ENCODE data around the gene C16orf90. TPM values are rescaled to one million over a fixed set of nuclear protein-coding genes. Genes with fewer than 3 reads are reported as not detected.

Gene C16orf90
- polyA plus RNA-seq, 1 of the 3 experiments (the other 2 are of a cell fraction), result not detected

DNA sequence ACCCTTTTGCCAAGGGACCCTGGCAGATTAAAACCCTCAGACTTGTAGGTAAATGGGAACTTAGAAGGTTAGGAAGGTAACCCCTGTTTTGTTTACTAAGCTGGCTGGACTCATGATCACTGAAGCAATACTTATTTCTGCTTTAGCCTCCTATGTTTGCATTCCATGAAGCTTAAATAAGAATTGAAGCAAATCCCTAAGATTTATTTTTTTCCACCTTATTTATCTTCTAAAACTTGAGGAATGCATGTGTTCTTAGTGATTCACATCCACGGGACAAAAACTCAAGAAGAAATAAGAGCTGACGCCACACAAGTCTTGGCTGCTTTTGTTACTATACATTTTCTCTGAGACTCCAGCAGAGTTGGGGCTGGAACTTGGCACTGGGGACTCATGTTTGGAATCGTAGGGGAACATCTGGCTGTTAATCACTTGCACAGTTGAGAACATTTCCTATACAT, 41.0 kb upstream of the C16orf90 start:
- no peaks in the 10 kb centered on the region for H3K9me2 ChIP-seq
- no peak overlapping the region for H3K9ac ChIP-seq
- WGBS (ENCODE audit: low lambda C conversion rate), result 86% methylated on average over 3 of the region's 3 CpGs
- TF ChIP-seq MXI1 (IDR thresholded peaks at IDR 0.05; ENCODE audit: low read depth, low read length) (no peak), NFIC (IDR thresholded peaks at IDR 0.05; ENCODE audit: borderline replicate concordance) (no peak), SMC3 (IDR thresholded peaks at IDR 0.05; ENCODE audit: low read depth, low read length) (no peak), EZH2phosphoT487 (IDR thresholded peaks at IDR 0.05; ENCODE audit: borderline replicate concordance, low read depth) (no peak), FOXJ3 (CRISPR knock-in tag; IDR thresholded peaks at IDR 0.05) (no peak), FOSL2 (IDR thresholded peaks at IDR 0.05; ENCODE audit: borderline replicate concordance, low read depth) (no peak), RCOR1 (IDR thresholded peaks at IDR 0.05; ENCODE audit: low read length) (no peak), TEAD4 (IDR thresholded peaks at IDR 0.05; ENCODE audit: borderline replicate concordance, insufficient read depth) (no peak)
- TF ChIP-seq, protein P1, sequence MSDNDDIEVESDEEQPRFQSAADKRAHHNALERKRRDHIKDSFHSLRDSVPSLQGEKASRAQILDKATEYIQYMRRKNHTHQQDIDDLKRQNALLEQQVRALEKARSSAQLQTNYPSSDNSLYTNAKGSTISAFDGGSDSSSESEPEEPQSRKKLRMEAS (IDR thresholded peaks at IDR 0.05; ENCODE audit: low read depth), result no peak
- TF ChIP-seq, protein P2, sequence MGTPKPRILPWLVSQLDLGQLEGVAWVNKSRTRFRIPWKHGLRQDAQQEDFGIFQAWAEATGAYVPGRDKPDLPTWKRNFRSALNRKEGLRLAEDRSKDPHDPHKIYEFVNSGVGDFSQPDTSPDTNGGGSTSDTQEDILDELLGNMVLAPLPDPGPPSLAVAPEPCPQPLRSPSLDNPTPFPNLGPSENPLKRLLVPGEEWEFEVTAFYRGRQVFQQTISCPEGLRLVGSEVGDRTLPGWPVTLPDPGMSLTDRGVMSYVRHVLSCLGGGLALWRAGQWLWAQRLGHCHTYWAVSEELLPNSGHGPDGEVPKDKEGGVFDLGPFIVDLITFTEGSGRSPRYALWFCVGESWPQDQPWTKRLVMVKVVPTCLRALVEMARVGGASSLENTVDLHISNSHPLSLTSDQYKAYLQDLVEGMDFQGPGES (IDR thresholded peaks at IDR 0.05; ENCODE audit: low read depth, low read length), result no peak
- no peaks in the 10 kb centered on the region for H3K9me3 ChIP-seq
- no peak overlapping the region for H3K27ac ChIP-seq (ENCODE audit: low read depth in 2 of 2, low read length in 1 of 2)
- ChIA-PET POLR2A (no interaction called here), CTCF (interaction anchor here (0.6 to 1.3 kb wide), 3 partner anchors 17 to 616 kb away, joined by 3 read pairs; no protein-coding TSS in a partner anchor)
- no peaks in the 10 kb centered on the region for H3K4me1 ChIP-seq (ENCODE audit: control insufficient read depth in 1 of 2, insufficient read depth in 2 of 2, low read depth in 1 of 2, low read length in 1 of 2)
- no peak for DNase-seq
- no peaks in the 10 kb centered on the region for H3K79me2 ChIP-seq (ENCODE audit: insufficient read depth)
- no peaks in the 10 kb centered on the region for H4K20me1 ChIP-seq (ENCODE audit: insufficient read depth)
- no peaks in the 10 kb centered on the region for H3K27me3 ChIP-seq (ENCODE audit: insufficient read depth)
- no peak overlapping the region for H2AFZ ChIP-seq (ENCODE audit: low read depth)
- peaks cover 3% of the 10 kb centered on the region for H3F3A ChIP-seq (replicated peaks; ENCODE audit: insufficient read depth)
- H3K36me3 ChIP-seq (replicated peaks in 1 of 2; ENCODE audit: control insufficient read depth in 1 of 2, insufficient read depth in 2 of 2, low read length in 1 of 2), result peaks cover 20 to 43% of the 10 kb centered on the region in 2 experiments
- H3K4me2 ChIP-seq, result no peak overlapping the region
- H3K4me3 ChIP-seq (ENCODE audit: low read depth in 2 of 2, low read length in 1 of 2), result no peak overlapping the region

DNA sequence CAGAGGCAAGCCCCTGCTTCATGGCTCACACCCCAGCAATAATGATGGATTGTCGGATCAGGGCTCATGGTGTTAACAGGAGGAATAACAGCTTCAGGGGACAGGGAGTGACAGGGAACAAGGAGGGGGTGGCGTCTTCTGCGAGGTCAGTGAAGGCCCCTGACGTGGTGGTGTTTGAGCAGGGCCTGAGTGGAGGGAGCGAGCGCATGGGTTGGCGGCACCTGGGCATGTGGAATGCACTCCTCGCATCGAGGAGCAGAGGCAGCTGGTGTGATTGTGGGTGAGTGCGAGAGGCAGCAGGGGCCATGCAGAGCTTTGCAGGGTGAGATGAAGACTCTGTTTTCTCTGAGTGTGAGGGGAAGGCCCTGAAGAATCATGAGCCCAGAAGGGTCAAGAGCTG, 38.8 kb upstream of the C16orf90 start:
- H3K9ac ChIP-seq, result no peak overlapping the region
- H4K20me1 ChIP-seq (ENCODE audit: insufficient read depth), result no peaks in the 10 kb centered on the region
- H3K4me1 ChIP-seq (ENCODE audit: control insufficient read depth in 1 of 2, insufficient read depth in 2 of 2, low read depth in 1 of 2, low read length in 1 of 2), result no peaks in the 10 kb centered on the region
- no peak overlapping the region for H3K4me3 ChIP-seq (ENCODE audit: low read depth in 2 of 2, low read length in 1 of 2)
- DNase-seq, result no peak
- peaks cover 3% of the 10 kb centered on the region for H3F3A ChIP-seq (replicated peaks; ENCODE audit: insufficient read depth)
- H3K4me2 ChIP-seq, result no peak overlapping the region
- TF ChIP-seq JUND (IDR thresholded peaks at IDR 0.05), result no peak
- TF ChIP-seq, protein P3, sequence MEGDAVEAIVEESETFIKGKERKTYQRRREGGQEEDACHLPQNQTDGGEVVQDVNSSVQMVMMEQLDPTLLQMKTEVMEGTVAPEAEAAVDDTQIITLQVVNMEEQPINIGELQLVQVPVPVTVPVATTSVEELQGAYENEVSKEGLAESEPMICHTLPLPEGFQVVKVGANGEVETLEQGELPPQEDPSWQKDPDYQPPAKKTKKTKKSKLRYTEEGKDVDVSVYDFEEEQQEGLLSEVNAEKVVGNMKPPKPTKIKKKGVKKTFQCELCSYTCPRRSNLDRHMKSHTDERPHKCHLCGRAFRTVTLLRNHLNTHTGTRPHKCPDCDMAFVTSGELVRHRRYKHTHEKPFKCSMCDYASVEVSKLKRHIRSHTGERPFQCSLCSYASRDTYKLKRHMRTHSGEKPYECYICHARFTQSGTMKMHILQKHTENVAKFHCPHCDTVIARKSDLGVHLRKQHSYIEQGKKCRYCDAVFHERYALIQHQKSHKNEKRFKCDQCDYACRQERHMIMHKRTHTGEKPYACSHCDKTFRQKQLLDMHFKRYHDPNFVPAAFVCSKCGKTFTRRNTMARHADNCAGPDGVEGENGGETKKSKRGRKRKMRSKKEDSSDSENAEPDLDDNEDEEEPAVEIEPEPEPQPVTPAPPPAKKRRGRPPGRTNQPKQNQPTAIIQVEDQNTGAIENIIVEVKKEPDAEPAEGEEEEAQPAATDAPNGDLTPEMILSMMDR (IDR thresholded peaks at IDR 0.05), result no peak
- TF ChIP-seq MEF2A (IDR thresholded peaks at IDR 0.05; ENCODE audit: borderline replicate concordance, low read depth), result no peak
- TF ChIP-seq TCF12 (IDR thresholded peaks at IDR 0.05), result no peak
- no peak for TF ChIP-seq RXRA (IDR thresholded peaks at IDR 0.05; ENCODE audit: borderline replicate concordance, low read depth)
- no peak for TF ChIP-seq YY1 (IDR thresholded peaks at IDR 0.05; ENCODE audit: low read depth)
- TF ChIP-seq POLR2AphosphoS5 (IDR thresholded peaks at IDR 0.05; ENCODE audit: low read depth, low read length), result no peak
- TF ChIP-seq FOSL2 (IDR thresholded peaks at IDR 0.05; ENCODE audit: borderline replicate concordance, low read depth), result no peak
- no peak for TF ChIP-seq GATA2 (CRISPR knock-in tag; IDR thresholded peaks at IDR 0.05)
- TF ChIP-seq, protein P4, sequence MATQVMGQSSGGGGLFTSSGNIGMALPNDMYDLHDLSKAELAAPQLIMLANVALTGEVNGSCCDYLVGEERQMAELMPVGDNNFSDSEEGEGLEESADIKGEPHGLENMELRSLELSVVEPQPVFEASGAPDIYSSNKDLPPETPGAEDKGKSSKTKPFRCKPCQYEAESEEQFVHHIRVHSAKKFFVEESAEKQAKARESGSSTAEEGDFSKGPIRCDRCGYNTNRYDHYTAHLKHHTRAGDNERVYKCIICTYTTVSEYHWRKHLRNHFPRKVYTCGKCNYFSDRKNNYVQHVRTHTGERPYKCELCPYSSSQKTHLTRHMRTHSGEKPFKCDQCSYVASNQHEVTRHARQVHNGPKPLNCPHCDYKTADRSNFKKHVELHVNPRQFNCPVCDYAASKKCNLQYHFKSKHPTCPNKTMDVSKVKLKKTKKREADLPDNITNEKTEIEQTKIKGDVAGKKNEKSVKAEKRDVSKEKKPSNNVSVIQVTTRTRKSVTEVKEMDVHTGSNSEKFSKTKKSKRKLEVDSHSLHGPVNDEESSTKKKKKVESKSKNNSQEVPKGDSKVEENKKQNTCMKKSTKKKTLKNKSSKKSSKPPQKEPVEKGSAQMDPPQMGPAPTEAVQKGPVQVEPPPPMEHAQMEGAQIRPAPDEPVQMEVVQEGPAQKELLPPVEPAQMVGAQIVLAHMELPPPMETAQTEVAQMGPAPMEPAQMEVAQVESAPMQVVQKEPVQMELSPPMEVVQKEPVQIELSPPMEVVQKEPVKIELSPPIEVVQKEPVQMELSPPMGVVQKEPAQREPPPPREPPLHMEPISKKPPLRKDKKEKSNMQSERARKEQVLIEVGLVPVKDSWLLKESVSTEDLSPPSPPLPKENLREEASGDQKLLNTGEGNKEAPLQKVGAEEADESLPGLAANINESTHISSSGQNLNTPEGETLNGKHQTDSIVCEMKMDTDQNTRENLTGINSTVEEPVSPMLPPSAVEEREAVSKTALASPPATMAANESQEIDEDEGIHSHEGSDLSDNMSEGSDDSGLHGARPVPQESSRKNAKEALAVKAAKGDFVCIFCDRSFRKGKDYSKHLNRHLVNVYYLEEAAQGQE (IDR thresholded peaks at IDR 0.05; ENCODE audit: low read depth, low read length), result no peak
- no peaks in the 10 kb centered on the region for H3K9me2 ChIP-seq
- POLR2A ChIA-PET, result no interaction called here
- peaks cover 28 to 47% of the 10 kb centered on the region in 2 experiments for H3K36me3 ChIP-seq (replicated peaks in 1 of 2; ENCODE audit: control insufficient read depth in 1 of 2, insufficient read depth in 2 of 2, low read length in 1 of 2)
- 98% methylated on average over 10 of the region's 10 CpGs for WGBS (ENCODE audit: low lambda C conversion rate)
- no peak overlapping the region for H2AFZ ChIP-seq (ENCODE audit: low read depth)
- H3K27ac ChIP-seq (ENCODE audit: low read depth in 2 of 2, low read length in 1 of 2), result no peak overlapping the region
- CTCF ChIA-PET, result interaction anchor here (0.6 kb wide), 1 partner anchor 13 kb away, joined by 3 read pairs; no protein-coding TSS in a partner anchor
- H3K79me2 ChIP-seq (ENCODE audit: insufficient read depth), result no peaks in the 10 kb centered on the region
- no peaks in the 10 kb centered on the region for H3K9me3 ChIP-seq
- no peaks in the 10 kb centered on the region for H3K27me3 ChIP-seq (ENCODE audit: insufficient read depth)

All from SK-N-SH (cell line).